Mesothelial cell of epicardium (in vitro differentiated cells): ENCODE results near the gene HEATR5A. TPM values are rescaled to one million over a fixed set of nuclear protein-coding genes. Genes with fewer than 3 reads are reported as not detected.

Experiments
- DNase-seq, 2 experiments: peaks; one replicate each; pipeline ENCODE4 v3.0.0; 2021; ENCODE audit warnings: low spot score in 2 of 2; ENCODE audit not compliant: unreplicated experiment in 2 of 2
- H3K27ac Mint-ChIP-seq: 2 replicates; pipeline ENCODE4 v1.8.0; 2021; ENCODE audit warnings: mixed read lengths
- H3K27me3 Mint-ChIP-seq: 2 replicates; pipeline ENCODE4 v1.8.0; 2021; ENCODE audit warnings: low read depth, mixed read lengths
- H3K36me3 Mint-ChIP-seq: 2 replicates; pipeline ENCODE4 v1.8.0; 2021; ENCODE audit warnings: mixed read lengths
- H3K4me1 Mint-ChIP-seq: 2 replicates; pipeline ENCODE4 v1.8.0; 2021; ENCODE audit warnings: mixed read lengths
- H3K4me3 Mint-ChIP-seq: 2 replicates; pipeline ENCODE4 v1.8.0; 2021; ENCODE audit warnings: mild to moderate bottlenecking, moderate library complexity, mixed read lengths
- H3K9me3 Mint-ChIP-seq: 2 replicates; pipeline ENCODE4 v1.8.0; 2021; ENCODE audit warnings: mixed read lengths
- total RNA-seq: library from RNA; stranded (reverse); gene quantifications from 3 replicates; pipeline ENCODE4 v1.2.1, GENCODE V29; 2021
- TF ChIP-seq, protein P1 (sequence below): fragments of 200-600 bp; sonication (generic); IDR thresholded peaks from one replicate; pipeline ENCODE4 v1.5.0; 2021; ENCODE audit warnings: antibody characterized with exemption; ENCODE audit not compliant: unreplicated experiment

Gene HEATR5A
- total RNA-seq, 1 donor from 2014 or later = 21.5 TPM

- Mint-ChIP-seq H3K27me3 (no peaks in the 10 kb centered on the region), H3K9me3 (peaks cover 21% of the 10 kb centered on the region), H3K4me3 (no peak overlapping the region), H3K4me1 (no peaks in the 10 kb centered on the region), H3K36me3 (peaks cover 1% of the 10 kb centered on the region), H3K27ac (no peak overlapping the region)
- TF ChIP-seq, protein P1, sequence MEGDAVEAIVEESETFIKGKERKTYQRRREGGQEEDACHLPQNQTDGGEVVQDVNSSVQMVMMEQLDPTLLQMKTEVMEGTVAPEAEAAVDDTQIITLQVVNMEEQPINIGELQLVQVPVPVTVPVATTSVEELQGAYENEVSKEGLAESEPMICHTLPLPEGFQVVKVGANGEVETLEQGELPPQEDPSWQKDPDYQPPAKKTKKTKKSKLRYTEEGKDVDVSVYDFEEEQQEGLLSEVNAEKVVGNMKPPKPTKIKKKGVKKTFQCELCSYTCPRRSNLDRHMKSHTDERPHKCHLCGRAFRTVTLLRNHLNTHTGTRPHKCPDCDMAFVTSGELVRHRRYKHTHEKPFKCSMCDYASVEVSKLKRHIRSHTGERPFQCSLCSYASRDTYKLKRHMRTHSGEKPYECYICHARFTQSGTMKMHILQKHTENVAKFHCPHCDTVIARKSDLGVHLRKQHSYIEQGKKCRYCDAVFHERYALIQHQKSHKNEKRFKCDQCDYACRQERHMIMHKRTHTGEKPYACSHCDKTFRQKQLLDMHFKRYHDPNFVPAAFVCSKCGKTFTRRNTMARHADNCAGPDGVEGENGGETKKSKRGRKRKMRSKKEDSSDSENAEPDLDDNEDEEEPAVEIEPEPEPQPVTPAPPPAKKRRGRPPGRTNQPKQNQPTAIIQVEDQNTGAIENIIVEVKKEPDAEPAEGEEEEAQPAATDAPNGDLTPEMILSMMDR = no peak
- no peak for DNase-seq
These were observed 136.6 kb downstream of the HEATR5A start for GRCh38 chr14:31283578-31284252.

- no peaks in the 10 kb centered on the region for H3K4me1 Mint-ChIP-seq
- no peak overlapping the region for H3K27ac Mint-ChIP-seq
- TF ChIP-seq, protein P1 = no peak
- peaks cover 1% of the 10 kb centered on the region for H3K36me3 Mint-ChIP-seq
- no peaks in the 10 kb centered on the region for H3K27me3 Mint-ChIP-seq
- peaks cover 21% of the 10 kb centered on the region for H3K9me3 Mint-ChIP-seq
- H3K4me3 Mint-ChIP-seq = no peak overlapping the region
- DNase-seq = no peak
These were observed 137.2 kb downstream of the HEATR5A start for GRCh38 chr14:31283153-31283552.

GRCh38 chr14:31280871-31281220 is 139.5 kb downstream of the HEATR5A start:
- TF ChIP-seq, protein P1 = no peak
- no peaks in the 10 kb centered on the region for H3K27me3 Mint-ChIP-seq
- H3K4me3 Mint-ChIP-seq = no peak overlapping the region
- H3K36me3 Mint-ChIP-seq = peaks cover 3% of the 10 kb centered on the region
- no peak overlapping the region for H3K27ac Mint-ChIP-seq
- H3K9me3 Mint-ChIP-seq = peaks cover 25% of the 10 kb centered on the region
- no peak for DNase-seq
- no peaks in the 10 kb centered on the region for H3K4me1 Mint-ChIP-seq

GRCh38 chr14:31280132-31280870 is 140.0 kb downstream of the HEATR5A start:
- Mint-ChIP-seq H3K36me3 (peaks cover 3% of the 10 kb centered on the region), H3K4me1 (no peaks in the 10 kb centered on the region), H3K27ac (no peak overlapping the region), H3K4me3 (no peak overlapping the region), H3K9me3 (peaks cover 25% of the 10 kb centered on the region), H3K27me3 (no peaks in the 10 kb centered on the region)
- DNase-seq = no peak
- TF ChIP-seq, protein P1 = no peak

GRCh38 chr14:31278883-31279282 is 141.5 kb downstream of the HEATR5A start:
- H3K4me3 Mint-ChIP-seq = no peak overlapping the region
- no peak for DNase-seq
- H3K27ac Mint-ChIP-seq = no peak overlapping the region
- H3K9me3 Mint-ChIP-seq = peaks cover 30% of the 10 kb centered on the region
- TF ChIP-seq, protein P1 = no peak
- H3K27me3 Mint-ChIP-seq = no peaks in the 10 kb centered on the region
- H3K36me3 Mint-ChIP-seq = peaks cover 4% of the 10 kb centered on the region
- H3K4me1 Mint-ChIP-seq = no peaks in the 10 kb centered on the region
